Mesenchymal stem cell (in vitro differentiated cells and primary cell): Measurements from ENCODE around the gene FAIM2.
A peak's percentile ranks its signal among the peaks of the same experiment; 100 is the strongest.

Experiments
- DNase-seq: peaks from one replicate; pipeline ENCODE4 v3.0.0-alpha.2; 2013
- H2AFZ ChIP-seq: one replicate; pipeline ENCODE4 v1.6.1; 2013; ENCODE audit warnings: low read depth, mild to moderate bottlenecking, control low read depth, inconsistent platforms, low read length, moderate library complexity
- H2AK5ac ChIP-seq: 2 replicates; pipeline ENCODE4 v1.6.1; 2013; ENCODE audit warnings: low read length, moderate library complexity, mild to moderate bottlenecking, inconsistent platforms; ENCODE audit not compliant: severe bottlenecking
- H2BK120ac ChIP-seq: one replicate; pipeline ENCODE4 v1.6.1; 2013; ENCODE audit warnings: low read depth, mild to moderate bottlenecking, inconsistent platforms, low read length, moderate library complexity
- H2BK12ac ChIP-seq, 2 experiments: one replicate each; pipeline ENCODE4 v1.6.1; 2013; ENCODE audit warnings: inconsistent platforms in 2 of 2, low read length in 2 of 2, mild to moderate bottlenecking in 2 of 2, moderate library complexity in 2 of 2, control low read depth in 1 of 2
- H2BK15ac ChIP-seq: one replicate; pipeline ENCODE4 v1.6.1; 2013; ENCODE audit warnings: mild to moderate bottlenecking, low read depth, inconsistent platforms; ENCODE audit not compliant: poor library complexity, severe bottlenecking
- H2BK5ac ChIP-seq: 2 replicates; pipeline ENCODE4 v1.6.1; 2013; ENCODE audit warnings: low read depth, mild to moderate bottlenecking, low read length, control low read depth, inconsistent platforms; ENCODE audit not compliant: poor library complexity, severe bottlenecking
- H3K14ac ChIP-seq, 2 experiments: one replicate each; pipeline ENCODE4 v1.6.1; 2013; ENCODE audit warnings: inconsistent platforms in 2 of 2, low read length in 2 of 2, control low read depth in 1 of 2, mild to moderate bottlenecking in 1 of 2, moderate library complexity in 1 of 2
- H3K18ac ChIP-seq, 2 experiments: one replicate each; pipeline ENCODE4 v1.6.1; 2013; ENCODE audit warnings: inconsistent platforms in 2 of 2, low read length in 2 of 2, control low read depth in 1 of 2, low read depth in 1 of 2, mild to moderate bottlenecking in 1 of 2
- H3K23ac ChIP-seq, 2 experiments: one replicate each; pipeline ENCODE4 v1.6.1; 2013; ENCODE audit warnings: inconsistent platforms in 2 of 2, low read length in 2 of 2, mild to moderate bottlenecking in 2 of 2, moderate library complexity in 2 of 2, control low read depth in 1 of 2
- H3K27ac ChIP-seq: 2 replicates; pipeline ENCODE4 v1.5.1; 2013; ENCODE audit warnings: mild to moderate bottlenecking, moderate library complexity, low read length, control low read depth, inconsistent platforms; ENCODE audit not compliant: poor library complexity, severe bottlenecking
- H3K27me3 ChIP-seq, 2 experiments: 2 replicates each; pipeline versions ENCODE4 v1.6.1 to v1.7.0; 2013; ENCODE audit warnings: low read length in 2 of 2, mild to moderate bottlenecking in 2 of 2, moderate library complexity in 2 of 2, control low read depth in 1 of 2, inconsistent platforms in 1 of 2; ENCODE audit not compliant: control insufficient read depth in 1 of 2, insufficient read depth in 1 of 2
- H3K36me3 ChIP-seq, 2 experiments: 2 replicates each; pipeline versions ENCODE4 v1.6.1 to v1.7.0; 2013; ENCODE audit warnings: low read length in 2 of 2, control low read depth in 1 of 2, inconsistent platforms in 1 of 2, low read depth in 1 of 2, mild to moderate bottlenecking in 1 of 2; ENCODE audit not compliant: insufficient read depth in 2 of 2, control insufficient read depth in 1 of 2
- H3K4ac ChIP-seq, 2 experiments: one replicate each; pipeline ENCODE4 v1.6.1; 2013; ENCODE audit warnings: inconsistent platforms in 2 of 2, low read length in 2 of 2, mild to moderate bottlenecking in 2 of 2, moderate library complexity in 2 of 2, control low read depth in 1 of 2, low read depth in 1 of 2
- H3K4me1 ChIP-seq: 2 replicates; pipeline ENCODE4 v1.6.1; 2013; ENCODE audit warnings: low read depth, low read length, control low read depth; ENCODE audit not compliant: control insufficient read depth, insufficient read depth
- H3K4me2 ChIP-seq: 2 replicates; pipeline ENCODE4 v1.6.1; 2013; ENCODE audit warnings: low read length, mild to moderate bottlenecking, inconsistent platforms; ENCODE audit not compliant: poor library complexity, severe bottlenecking
- H3K4me3 ChIP-seq, 2 experiments: 2 replicates each; pipeline versions ENCODE4 v1.5.1 to v1.7.0; 2013; ENCODE audit warnings: low read length in 2 of 2, mild to moderate bottlenecking in 2 of 2, control low read depth in 1 of 2, low read depth in 1 of 2; ENCODE audit not compliant: insufficient read depth in 1 of 2
- H3K79me1 ChIP-seq: replicated peaks from 2 replicates; pipeline ENCODE4 v1.6.1; 2013; ENCODE audit warnings: mild to moderate bottlenecking, control low read depth, low read length, inconsistent platforms; ENCODE audit not compliant: poor library complexity, severe bottlenecking
- H3K9ac ChIP-seq: 2 replicates; pipeline ENCODE4 v1.7.0; 2013; ENCODE audit warnings: mild to moderate bottlenecking, low read length, moderate library complexity
- H3K9me3 ChIP-seq: 2 replicates; pipeline ENCODE4 v1.7.0; 2013; ENCODE audit warnings: mild to moderate bottlenecking, low read length; ENCODE audit not compliant: control insufficient read depth
- H4K8ac ChIP-seq: one replicate; pipeline ENCODE4 v1.6.1; 2013; ENCODE audit warnings: inconsistent platforms, mild to moderate bottlenecking, low read length, moderate library complexity
- H4K91ac ChIP-seq: one replicate; pipeline ENCODE4 v1.6.1; 2013; ENCODE audit warnings: mild to moderate bottlenecking, low read length, inconsistent platforms
- WGBS: methylation state at CpG from one replicate; pipeline ENCODE4 v1.1.7; 2013; ENCODE audit warnings: mixed read lengths; 5-methylcytosine and 5-hydroxymethylcytosine counted together

FAIM2 gene

GRCh38 chr12:49921299-49921698 is 17.6 kb upstream of the FAIM2 start:
- Histone ChIP-seq H3K4me1 (no peaks in the 10 kb centered on the region), H3K14ac (no peak overlapping the region), H3K79me1 (no peaks in the 10 kb centered on the region), H2AK5ac (no peak overlapping the region), H3K27ac (no peak overlapping the region), H3K36me3 (no peaks in the 10 kb centered on the region), H3K27me3 (peaks cover 0 to 14% of the 10 kb centered on the region in 2 experiments), H2BK5ac (no peak overlapping the region), H4K8ac (no peak overlapping the region), H3K23ac (no peak overlapping the region), H2AFZ (no peak overlapping the region), H3K4me2 (no peak overlapping the region), H3K18ac (no peak overlapping the region), H3K9ac (no peak overlapping the region), H2BK120ac (no peak overlapping the region), H3K4me3 (no peak overlapping the region), H3K9me3 (no peaks in the 10 kb centered on the region), H2BK12ac (no peak overlapping the region), H3K4ac (no peak overlapping the region), H2BK15ac (no peak overlapping the region), H4K91ac (no peak overlapping the region)
- no peak for DNase-seq
- WGBS: 72% methylated on average over 3 of the region's 3 CpGs

- no peak overlapping the region for H2BK12ac ChIP-seq
- no peaks in the 10 kb centered on the region for H3K79me1 ChIP-seq
- peaks cover 0 to 17% of the 10 kb centered on the region in 2 experiments for H3K27me3 ChIP-seq
- no peaks in the 10 kb centered on the region for H3K9me3 ChIP-seq
- 90% methylated on average over 1 of the region's 3 CpGs for WGBS
- no peak overlapping the region for H3K23ac ChIP-seq
- H2BK5ac ChIP-seq: no peak overlapping the region
- H3K4me3 ChIP-seq: no peak overlapping the region
- no peak overlapping the region for H3K27ac ChIP-seq
- H3K4me1 ChIP-seq: no peaks in the 10 kb centered on the region
- no peak overlapping the region for H4K8ac ChIP-seq
- no peak overlapping the region for H2AFZ ChIP-seq
- no peaks in the 10 kb centered on the region for H3K36me3 ChIP-seq
- no peak overlapping the region for H2AK5ac ChIP-seq
- H3K18ac ChIP-seq: no peak overlapping the region
- no peak overlapping the region for H3K4ac ChIP-seq
- no peak overlapping the region for H2BK120ac ChIP-seq
- H4K91ac ChIP-seq: no peak overlapping the region
- DNase-seq: no peak
- H2BK15ac ChIP-seq: peak overlapping the region; percentile 55
- no peak overlapping the region for H3K4me2 ChIP-seq
- no peak overlapping the region for H3K9ac ChIP-seq
- H3K14ac ChIP-seq: peak overlapping the region in 1 of 2 experiments; percentile 57
Observed at GRCh38 chr12:49920915-49921286, 17.2 kb upstream of the FAIM2 start.

GRCh38 chr12:49920241-49920914 is 16.7 kb upstream of the FAIM2 start:
- H3K27ac ChIP-seq: no peak overlapping the region
- no peaks in the 10 kb centered on the region for H3K79me1 ChIP-seq
- no peaks in the 10 kb centered on the region for H3K4me1 ChIP-seq
- H2BK15ac ChIP-seq: peak overlapping the region; percentile 55
- peak overlapping the region; percentile 23 for H4K91ac ChIP-seq
- H3K4me3 ChIP-seq: no peak overlapping the region
- peak overlapping the region in 1 of 2 experiments; percentile 83 for H2BK12ac ChIP-seq
- H3K23ac ChIP-seq: no peak overlapping the region
- no peak overlapping the region for H2AK5ac ChIP-seq
- H3K4me2 ChIP-seq: no peak overlapping the region
- H4K8ac ChIP-seq: no peak overlapping the region
- no peaks in the 10 kb centered on the region for H3K9me3 ChIP-seq
- no peak overlapping the region for H3K9ac ChIP-seq
- H3K14ac ChIP-seq: peak overlapping the region in 1 of 2 experiments; percentile 57
- WGBS: 69% methylated on average over 12 of the region's 12 CpGs
- no peak overlapping the region for H3K4ac ChIP-seq
- no peaks in the 10 kb centered on the region for H3K36me3 ChIP-seq
- H2BK5ac ChIP-seq: no peak overlapping the region
- no peak overlapping the region for H3K18ac ChIP-seq
- DNase-seq: peak; percentile 42
- H3K27me3 ChIP-seq: peaks cover 0 to 18% of the 10 kb centered on the region in 2 experiments
- H2AFZ ChIP-seq: no peak overlapping the region
- no peak overlapping the region for H2BK120ac ChIP-seq

GRCh38 chr12:49917788-49918173 is 14.1 kb upstream of the FAIM2 start:
- no peak overlapping the region for H3K4ac ChIP-seq
- H4K8ac ChIP-seq: no peak overlapping the region
- H2AK5ac ChIP-seq: no peak overlapping the region
- 92% methylated on average over 5 of the region's 5 CpGs for WGBS
- DNase-seq: no peak
- H3K14ac ChIP-seq: no peak overlapping the region
- H2AFZ ChIP-seq: no peak overlapping the region
- H3K9ac ChIP-seq: no peak overlapping the region
- H2BK5ac ChIP-seq: no peak overlapping the region
- no peak overlapping the region for H3K23ac ChIP-seq
- no peaks in the 10 kb centered on the region for H3K36me3 ChIP-seq
- peaks cover 0 to 22% of the 10 kb centered on the region in 2 experiments for H3K27me3 ChIP-seq
- no peak overlapping the region for H3K4me3 ChIP-seq
- peak overlapping the region; percentile 18 for H4K91ac ChIP-seq
- no peak overlapping the region for H3K18ac ChIP-seq
- H3K4me2 ChIP-seq: no peak overlapping the region
- H2BK12ac ChIP-seq: peak overlapping the region in 1 of 2 experiments; percentile 3
- no peak overlapping the region for H2BK15ac ChIP-seq
- no peak overlapping the region for H2BK120ac ChIP-seq
- H3K27ac ChIP-seq: no peak overlapping the region
- H3K4me1 ChIP-seq: no peaks in the 10 kb centered on the region
- H3K79me1 ChIP-seq: no peaks in the 10 kb centered on the region
- no peaks in the 10 kb centered on the region for H3K9me3 ChIP-seq
